22Rv1 (cell line): ENCODE measurements around the gene SLC26A9.

Experiments used
- H3K27ac ChIP-seq: fragments of 450-650 bp; 2 replicates; pipeline ENCODE4 v1.5.1; 2017
- ZFX ChIP-seq: fragments of 450-650 bp; IDR thresholded peaks from 2 replicates; pipeline ENCODE4 v1.6.1; 2017; ENCODE audit warnings: antibody characterized with exemption, borderline replicate concordance
- TF ChIP-seq, protein P1 (sequence below): fragments of 450-650 bp; IDR thresholded peaks from 2 replicates; pipeline ENCODE4 v1.5.1; 2017; ENCODE audit warnings: mild to moderate bottlenecking

The SLC26A9 gene

GRCh38 chr1:205925736-205926135 lies 17.5 kb downstream of the SLC26A9 start:
- TF ChIP-seq, protein P1, sequence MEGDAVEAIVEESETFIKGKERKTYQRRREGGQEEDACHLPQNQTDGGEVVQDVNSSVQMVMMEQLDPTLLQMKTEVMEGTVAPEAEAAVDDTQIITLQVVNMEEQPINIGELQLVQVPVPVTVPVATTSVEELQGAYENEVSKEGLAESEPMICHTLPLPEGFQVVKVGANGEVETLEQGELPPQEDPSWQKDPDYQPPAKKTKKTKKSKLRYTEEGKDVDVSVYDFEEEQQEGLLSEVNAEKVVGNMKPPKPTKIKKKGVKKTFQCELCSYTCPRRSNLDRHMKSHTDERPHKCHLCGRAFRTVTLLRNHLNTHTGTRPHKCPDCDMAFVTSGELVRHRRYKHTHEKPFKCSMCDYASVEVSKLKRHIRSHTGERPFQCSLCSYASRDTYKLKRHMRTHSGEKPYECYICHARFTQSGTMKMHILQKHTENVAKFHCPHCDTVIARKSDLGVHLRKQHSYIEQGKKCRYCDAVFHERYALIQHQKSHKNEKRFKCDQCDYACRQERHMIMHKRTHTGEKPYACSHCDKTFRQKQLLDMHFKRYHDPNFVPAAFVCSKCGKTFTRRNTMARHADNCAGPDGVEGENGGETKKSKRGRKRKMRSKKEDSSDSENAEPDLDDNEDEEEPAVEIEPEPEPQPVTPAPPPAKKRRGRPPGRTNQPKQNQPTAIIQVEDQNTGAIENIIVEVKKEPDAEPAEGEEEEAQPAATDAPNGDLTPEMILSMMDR: no peak
- TF ChIP-seq ZFX: no peak
- H3K27ac ChIP-seq: no peak overlapping the region

DNA sequence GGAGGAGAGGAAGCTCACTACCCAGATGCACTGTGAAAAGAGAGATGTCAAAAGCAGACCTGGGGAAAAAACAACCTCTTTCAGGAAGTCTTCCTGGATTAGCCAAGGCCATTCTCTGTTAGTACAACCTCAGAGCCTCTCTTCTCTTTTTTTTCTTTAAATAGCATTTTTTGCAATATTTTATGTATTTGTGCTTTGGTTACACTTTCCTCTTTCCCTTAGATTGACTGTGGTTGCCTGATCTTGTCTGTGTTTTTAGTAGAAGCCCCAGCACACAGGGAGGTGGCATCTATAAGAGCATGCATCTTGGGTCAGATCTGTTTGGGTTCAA lies 18.8 kb downstream of the SLC26A9 start:
- no peak overlapping the region for H3K27ac ChIP-seq
- TF ChIP-seq, protein P1: no peak
- TF ChIP-seq ZFX: no peak

DNA sequence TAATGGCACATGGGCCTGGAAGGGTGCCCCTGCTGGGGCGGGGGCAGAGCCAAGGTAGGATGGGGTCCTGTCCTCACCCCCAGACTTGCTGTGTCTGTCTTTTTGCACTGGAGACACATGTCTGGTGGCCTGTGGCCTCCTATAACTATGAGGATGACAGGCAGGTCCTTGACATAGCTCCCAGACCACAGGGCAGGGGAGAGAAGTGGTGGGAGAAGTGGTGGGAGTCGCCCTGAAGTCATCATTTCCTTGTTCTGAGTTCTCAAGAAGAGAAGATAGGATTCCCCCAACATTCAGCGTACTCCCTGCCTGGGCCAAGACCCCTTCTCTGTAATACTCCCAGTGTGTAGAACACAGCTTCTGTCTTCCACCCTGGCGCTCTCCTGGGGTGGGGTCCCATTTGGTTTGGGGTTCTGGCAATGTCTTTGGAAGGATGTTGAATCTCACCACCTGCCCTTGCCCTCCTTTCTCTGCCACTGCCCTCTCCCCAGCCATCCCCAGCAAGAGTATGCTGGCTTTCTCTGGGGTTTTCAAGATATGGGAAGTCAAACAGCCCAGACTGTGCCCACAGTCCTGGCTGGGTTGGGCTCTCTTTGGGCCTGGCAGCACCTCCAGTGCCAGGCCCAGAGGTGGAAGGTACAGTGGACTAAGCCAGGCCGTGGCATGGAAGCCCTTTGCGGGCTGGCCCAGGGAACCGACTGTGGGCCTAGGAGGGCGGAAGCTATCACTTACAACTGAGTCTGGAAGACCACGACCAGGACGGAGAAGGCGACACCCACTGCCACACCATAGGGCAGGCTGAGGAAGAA lies 19.4 kb downstream of the SLC26A9 start:
- H3K27ac ChIP-seq: no peak overlapping the region
- TF ChIP-seq, protein P1: no peak
- no peak for TF ChIP-seq ZFX

DNA sequence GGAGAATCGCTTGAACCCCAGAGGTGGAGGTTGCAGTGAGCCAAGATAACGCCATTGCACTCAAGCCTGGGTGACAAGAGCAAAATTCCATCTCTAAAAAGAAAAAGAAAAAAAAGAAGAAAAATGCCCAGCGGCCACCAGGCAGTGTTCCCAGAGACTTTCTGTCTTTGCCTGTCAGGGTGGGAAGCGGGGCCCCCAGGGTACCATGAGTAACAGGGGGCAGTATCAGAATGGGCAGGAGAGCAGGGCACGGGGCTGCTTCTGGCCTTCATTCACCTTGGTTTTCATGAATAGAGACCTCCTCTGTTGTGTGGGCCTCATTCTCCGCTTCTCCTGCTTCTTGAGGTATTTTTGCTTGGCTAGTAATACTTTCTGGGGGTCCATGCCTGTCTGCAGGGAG lies 20.4 kb downstream of the SLC26A9 start:
- no peak overlapping the region for H3K27ac ChIP-seq
- TF ChIP-seq, protein P1: no peak
- no peak for TF ChIP-seq ZFX

DNA sequence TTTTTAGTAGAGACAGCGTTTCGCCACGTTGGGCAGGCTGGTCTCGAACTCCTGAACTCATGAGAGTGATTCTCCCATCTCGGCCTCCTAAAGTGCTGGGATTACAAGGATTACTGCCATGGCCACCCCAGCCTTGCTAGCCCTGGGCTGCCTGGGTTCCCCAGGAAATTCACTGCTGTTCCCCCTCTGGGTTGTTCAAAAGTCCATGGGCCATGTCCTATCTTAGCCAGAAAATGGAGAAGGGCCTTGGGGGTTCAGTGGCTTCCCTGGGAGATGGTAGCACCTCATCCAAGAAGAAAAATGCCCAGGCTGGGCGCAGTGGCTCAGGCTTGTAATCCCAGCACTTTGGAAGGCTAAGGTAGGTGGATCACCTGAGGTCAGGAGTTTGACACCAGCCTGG lies 20.9 kb downstream of the SLC26A9 start:
- no peak overlapping the region for H3K27ac ChIP-seq
- no peak for TF ChIP-seq ZFX
- TF ChIP-seq, protein P1: no peak

- no peak overlapping the region for H3K27ac ChIP-seq
- TF ChIP-seq, protein P1: no peak
- TF ChIP-seq ZFX: no peak
Measured at GRCh38 chr1:205921570-205921909, 21.7 kb downstream of the SLC26A9 start.

DNA sequence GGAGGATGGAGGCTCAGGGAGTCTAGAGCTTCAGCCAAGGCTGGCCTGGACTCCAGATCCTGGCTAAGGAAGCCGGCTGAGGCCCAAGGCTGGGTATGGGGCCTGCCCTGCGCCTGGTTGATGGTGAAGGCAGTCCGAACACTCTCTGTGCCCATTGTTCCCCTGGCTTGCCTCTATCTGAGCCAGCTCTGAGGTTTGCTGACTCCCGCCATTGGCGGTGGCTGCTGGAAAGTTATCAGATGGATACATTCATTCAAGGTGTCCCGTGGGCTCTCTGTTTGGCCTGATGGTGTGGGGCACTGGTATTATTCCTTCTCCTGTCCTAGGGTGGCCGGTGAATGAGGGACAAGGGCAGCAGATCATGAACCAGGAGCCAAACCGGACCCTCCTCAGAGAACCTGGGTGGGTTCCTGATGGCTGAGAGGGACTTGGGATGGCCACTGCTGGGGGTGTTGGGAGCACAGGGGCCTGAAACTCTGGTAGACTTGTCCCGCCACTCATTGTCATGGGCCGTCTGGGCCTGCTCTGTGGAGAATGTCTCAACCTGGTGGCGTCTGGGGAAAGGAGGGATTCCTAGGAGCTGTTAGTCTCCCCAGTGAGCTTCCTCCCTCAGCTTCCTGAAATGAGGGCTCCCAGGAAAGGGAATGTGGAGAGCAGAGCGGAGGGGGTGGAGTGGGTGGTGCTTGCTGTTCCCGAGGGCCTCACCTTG lies 22.2 kb downstream of the SLC26A9 start:
- no peak for TF ChIP-seq ZFX
- TF ChIP-seq, protein P1: no peak

More for the DNA sequence above, 22.2 kb downstream of the SLC26A9 start:
- H3K27ac ChIP-seq: no peak overlapping the region
